ENCODE results near the gene CDK7.

- TF ChIP-seq POLR2A (IDR thresholded peaks at IDR 0.05), result no peak
- no peak for TF ChIP-seq CTCF (IDR thresholded peaks at IDR 0.05)
Measured at GRCh38 chr5:69292306-69292705, 57.6 kb downstream of the CDK7 start.
